ENCODE data around the gene BRD3.

GRCh38 chr9:134055981-134056461 is 11.8 kb downstream of the BRD3 start:
- TF ChIP-seq CTCF (conservative IDR thresholded peaks at IDR 0.05; ENCODE audit: low read length) (no peak), EZH2phosphoT487 (IDR thresholded peaks at IDR 0.05; ENCODE audit: borderline replicate concordance) (no peak)
